ENCODE results near the gene CNTRL.
A peak's percentile ranks its signal among the peaks of the same experiment; 100 is the strongest.

Gene CNTRL

GRCh38 chr9:121182101-121182836 is 107.5 kb downstream of the CNTRL start:
- no peak for DNase-seq

- DNase-seq, result no peak
Measured at GRCh38 chr9:121182989-121183388, 108.2 kb downstream of the CNTRL start.

GRCh38 chr9:121183666-121184423 is 109.1 kb downstream of the CNTRL start:
- no peak for DNase-seq

- no peak for DNase-seq
Measured at GRCh38 chr9:121184463-121184862, 109.7 kb downstream of the CNTRL start.

GRCh38 chr9:121185178-121185745 is 110.5 kb downstream of the CNTRL start:
- no peak for DNase-seq

GRCh38 chr9:121185774-121186403 is 111.1 kb downstream of the CNTRL start:
- no peak for DNase-seq

GRCh38 chr9:121187636-121188305 is 113.0 kb downstream of the CNTRL start:
- no peak for DNase-seq

- DNase-seq, result no peak
Measured at GRCh38 chr9:121189006-121189405, 114.3 kb downstream of the CNTRL start.

GRCh38 chr9:121189660-121190059 is 114.9 kb downstream of the CNTRL start:
- no peak for DNase-seq

GRCh38 chr9:121191235-121191634 is 116.5 kb downstream of the CNTRL start:
- no peak for DNase-seq

GRCh38 chr9:121192518-121192917 is 117.8 kb downstream of the CNTRL start:
- DNase-seq, result no peak

GRCh38 chr9:121192959-121193640 is 118.3 kb downstream of the CNTRL start:
- DNase-seq, result no peak

- no peak for DNase-seq
Measured at GRCh38 chr9:121194730-121195129, 120.0 kb downstream of the CNTRL start.

GRCh38 chr9:121196389-121196788 is 121.6 kb downstream of the CNTRL start:
- DNase-seq, result no peak

- no peak for DNase-seq
Measured at GRCh38 chr9:121197132-121197531, 122.4 kb downstream of the CNTRL start.

GRCh38 chr9:121198512-121199042 is 123.8 kb downstream of the CNTRL start:
- no peak for DNase-seq

GRCh38 chr9:121199921-121200320 is 125.2 kb downstream of the CNTRL start:
- no peak for DNase-seq

GRCh38 chr9:121200356-121200755 is 125.6 kb downstream of the CNTRL start:
- no peak for DNase-seq

- no peak for DNase-seq
Measured at GRCh38 chr9:121201045-121201737, 126.4 kb downstream of the CNTRL start.

GRCh38 chr9:121201738-121202533 is 127.2 kb downstream of the CNTRL start, which contains the start of gene RAB14:
Gene RAB14 (minus strand): TSS chr9:121201869. CDS start chr9:121193412, 8,457 bp downstream.
- DNase-seq, result peak; percentile 94
